GM21576 (cell line): Measurements from ENCODE around the gene PRDM11.

Experiments used
- ATAC-seq: cut with Tn5 transposase; IDR thresholded peaks from one replicate; pipeline ENCODE4 v1.9.1; 2021; ENCODE audit warnings: mild to moderate bottlenecking, moderate library complexity; ENCODE audit not compliant: unreplicated experiment

The PRDM11 gene

GRCh38 chr11:45156741-45157140 lies 10.3 kb downstream of the PRDM11 start:
- ATAC-seq = no peak

DNA sequence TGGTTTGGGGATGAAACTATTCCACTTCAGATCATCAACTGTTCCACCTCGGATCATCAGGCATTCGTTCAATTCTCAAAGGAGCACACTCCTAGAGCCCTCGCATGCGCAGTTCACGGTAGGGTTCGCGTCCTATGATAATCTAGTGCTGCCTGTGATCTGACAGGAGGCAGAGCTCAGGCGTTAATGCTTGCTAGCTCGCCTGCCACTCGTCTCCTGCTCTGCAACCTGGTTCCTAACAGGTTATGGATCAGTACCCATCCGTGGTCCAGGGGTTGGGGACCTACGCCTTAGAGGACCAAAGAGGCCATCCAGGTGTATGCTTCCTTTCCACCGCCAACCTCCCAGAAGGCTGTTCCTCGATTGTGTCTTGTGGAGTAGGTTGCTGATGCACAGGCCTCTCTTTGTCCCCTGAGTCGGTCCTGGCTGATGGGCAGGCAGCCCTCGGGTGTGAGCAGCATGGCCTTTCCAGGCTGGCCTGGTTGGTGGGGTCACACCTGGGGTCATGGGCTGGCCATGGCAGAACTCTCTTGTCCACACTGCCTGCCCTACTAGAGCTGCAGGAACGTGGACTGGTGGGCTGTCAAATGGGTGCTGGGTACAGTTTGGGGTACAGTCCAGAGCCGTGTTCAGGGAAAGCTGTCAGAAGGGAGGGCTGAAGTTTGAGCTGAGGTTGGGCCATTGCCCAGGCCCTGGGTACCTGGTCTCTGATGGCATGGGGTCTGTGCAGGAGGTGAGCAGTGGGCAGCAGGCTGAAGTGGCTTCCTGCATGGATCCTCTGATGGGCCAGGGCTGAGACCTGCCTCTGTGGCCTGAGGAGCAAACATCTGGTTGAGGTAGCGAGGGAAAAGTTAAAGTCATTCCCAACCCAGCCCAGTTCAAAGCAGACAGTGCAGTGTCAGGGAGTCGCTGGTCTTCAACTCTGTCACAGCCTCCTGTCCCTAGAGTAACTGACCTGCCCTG lies 11.1 kb downstream of the PRDM11 start:
- ATAC-seq = no peak

GRCh38 chr11:45158210-45158731 lies 11.8 kb downstream of the PRDM11 start:
- no peak for ATAC-seq

GRCh38 chr11:45158891-45159605 lies 12.6 kb downstream of the PRDM11 start:
- no peak for ATAC-seq

DNA sequence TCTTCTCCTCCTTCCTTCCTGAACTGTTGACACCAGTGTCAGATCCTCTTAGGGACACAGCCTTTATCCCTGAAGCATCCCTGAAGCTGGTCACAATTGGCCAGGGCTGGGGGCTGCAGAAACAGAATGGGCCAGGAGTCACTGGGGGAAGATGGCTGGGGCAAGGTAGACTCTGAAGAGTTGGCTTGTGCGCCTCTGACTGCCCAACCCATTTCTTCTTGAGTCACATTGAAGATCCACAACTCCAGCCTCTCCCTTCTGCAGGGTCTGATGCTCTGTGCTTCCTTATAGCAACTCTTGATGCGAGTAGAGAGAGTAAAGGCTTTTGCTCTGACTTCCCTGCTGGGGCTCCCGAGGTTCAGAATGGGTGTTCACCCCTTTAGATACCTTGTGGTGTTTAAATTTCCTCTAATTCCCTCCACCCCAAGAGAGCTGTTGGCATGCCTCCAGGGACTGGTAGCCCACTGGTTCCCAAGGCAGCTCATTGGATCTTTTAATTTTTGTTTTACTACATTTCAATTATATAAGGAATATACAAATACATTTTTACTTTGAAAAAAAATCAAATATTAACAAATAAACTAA lies 13.4 kb downstream of the PRDM11 start:
- no peak for ATAC-seq

DNA sequence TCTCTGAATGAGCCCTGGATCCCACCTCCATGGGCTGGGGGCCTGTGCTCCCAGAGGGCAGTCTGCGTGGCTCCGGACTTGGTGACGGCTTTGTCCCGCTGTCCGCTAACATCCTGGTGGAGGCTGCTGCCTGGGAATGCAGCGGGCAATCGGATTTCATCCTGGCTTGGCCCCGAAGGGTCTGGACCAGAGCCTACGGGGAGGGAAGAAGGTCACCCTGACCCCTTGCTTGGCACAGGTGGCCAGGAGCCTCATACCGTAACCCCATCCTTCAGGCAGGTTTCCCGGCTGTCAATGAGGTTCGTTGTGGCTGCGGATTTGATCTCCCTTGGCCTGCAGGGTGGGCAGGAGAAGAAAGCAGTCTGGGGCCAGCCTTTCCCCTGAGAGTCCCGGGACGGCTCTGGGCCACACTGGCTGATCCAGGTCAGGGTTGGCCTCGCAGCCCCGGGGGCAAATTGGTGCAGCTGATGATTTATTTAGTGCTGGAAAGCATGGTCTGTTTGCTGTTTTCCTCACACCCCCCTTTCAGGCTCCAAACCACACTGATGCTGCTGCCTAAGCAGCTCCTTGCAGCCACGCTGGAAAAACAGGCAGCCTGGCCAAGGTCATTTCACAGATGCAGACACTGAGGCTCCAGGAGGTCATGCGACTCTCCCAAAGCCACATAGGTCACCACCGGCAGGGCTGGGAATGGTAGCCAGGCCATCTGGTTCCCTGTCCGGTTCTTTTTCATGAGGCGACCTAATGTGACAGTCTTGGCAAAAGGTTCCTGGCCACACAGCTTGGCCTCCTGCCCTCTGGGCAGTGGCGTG lies 15.0 kb downstream of the PRDM11 start:
- ATAC-seq = no peak

DNA sequence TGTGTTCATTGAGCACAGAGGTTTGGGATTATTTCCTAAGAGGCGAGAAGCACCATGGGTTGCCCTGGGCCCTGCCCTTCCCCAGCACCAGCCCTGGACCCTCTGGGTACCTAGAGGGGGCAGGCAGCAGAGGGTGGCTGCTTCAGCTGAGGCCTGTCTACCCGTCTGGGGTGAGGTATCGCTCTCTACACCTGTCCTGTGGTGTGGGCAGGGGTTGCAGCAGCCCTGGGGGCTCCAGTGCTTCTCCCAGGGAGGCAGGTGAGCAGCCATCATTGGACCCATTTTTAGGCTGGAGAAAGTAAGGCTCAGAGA lies 15.6 kb downstream of the PRDM11 start:
- ATAC-seq = no peak

GRCh38 chr11:45162916-45163879 lies 16.8 kb downstream of the PRDM11 start:
- no peak for ATAC-seq

GRCh38 chr11:45163956-45164575 lies 17.6 kb downstream of the PRDM11 start:
- no peak for ATAC-seq

- ATAC-seq = no peak
Observed at GRCh38 chr11:45165386-45165785, 18.9 kb downstream of the PRDM11 start.

- no peak for ATAC-seq
Observed at GRCh38 chr11:45165806-45166603, 19.6 kb downstream of the PRDM11 start.

DNA sequence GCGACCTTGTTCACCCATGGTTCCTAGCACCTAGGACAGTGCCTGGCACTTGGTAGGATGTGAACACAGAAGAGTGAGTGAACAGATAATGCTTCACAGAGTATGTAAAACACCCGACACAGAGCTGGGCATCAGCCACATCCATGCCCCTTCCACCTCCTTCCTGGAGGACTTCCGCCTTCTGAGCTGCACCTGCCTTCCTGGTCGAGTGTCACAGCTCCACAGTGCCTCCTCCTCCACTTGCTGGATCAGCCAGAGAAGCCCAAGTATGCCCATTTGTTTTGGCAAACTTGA lies 20.1 kb downstream of the PRDM11 start:
- no peak for ATAC-seq

- ATAC-seq = no peak
Observed at GRCh38 chr11:45167283-45167682, 20.8 kb downstream of the PRDM11 start.

- no peak for ATAC-seq
Observed at GRCh38 chr11:45168366-45169130, 22.1 kb downstream of the PRDM11 start.

DNA sequence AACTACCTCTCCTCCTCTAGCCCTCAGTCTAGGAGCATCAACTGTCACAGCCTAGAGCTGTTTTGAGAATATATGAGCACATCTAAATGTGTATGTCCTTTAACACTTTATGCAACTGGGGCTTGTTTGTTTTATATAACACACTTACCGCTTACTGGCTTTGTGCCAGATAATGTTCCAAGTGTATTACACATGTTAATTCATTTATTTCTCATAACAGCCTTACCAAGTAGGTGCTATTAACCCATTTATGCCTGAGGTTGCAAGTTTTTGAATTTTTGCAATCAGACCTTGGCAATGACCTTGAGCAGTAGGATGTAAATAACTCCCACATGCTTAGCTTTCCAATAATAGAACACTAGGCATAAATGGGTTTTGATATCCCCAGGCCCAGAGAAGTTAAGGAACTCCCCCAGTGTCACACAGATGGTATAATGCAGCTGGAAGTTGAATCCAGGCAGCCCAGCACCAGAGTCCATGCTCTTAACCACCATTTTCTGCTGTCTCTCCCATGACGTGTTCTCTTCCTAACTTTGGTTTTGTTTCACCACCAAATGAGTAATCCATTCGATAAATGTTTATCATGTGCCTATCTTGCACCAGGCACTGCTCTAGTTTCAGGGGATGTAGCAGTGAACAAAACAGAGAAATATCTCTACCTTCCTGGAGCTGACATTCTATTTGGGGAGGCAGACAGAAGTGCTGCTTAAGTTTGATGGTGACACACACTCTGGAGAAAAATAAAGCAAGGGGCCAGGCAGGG lies 23.1 kb downstream of the PRDM11 start:
- ATAC-seq = no peak

DNA sequence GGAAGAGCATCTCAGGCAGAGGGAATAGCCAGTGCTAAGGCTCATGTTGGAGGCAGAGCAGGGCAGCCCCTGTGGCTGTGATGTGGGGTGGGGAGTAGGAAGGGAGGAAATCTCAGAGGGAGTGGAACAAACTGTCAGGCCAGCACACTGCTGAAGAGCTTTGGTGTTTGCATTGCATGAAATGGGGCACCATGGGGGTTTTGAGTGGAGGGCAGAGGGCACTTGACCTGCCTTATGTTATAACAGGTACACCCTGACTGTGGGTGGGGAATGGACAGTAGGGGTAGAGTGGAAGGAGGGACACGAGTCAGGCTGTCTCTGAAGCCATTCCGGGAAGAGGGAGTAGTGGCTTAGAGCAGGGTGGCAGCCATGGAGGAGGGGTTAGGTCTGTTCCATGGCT lies 24.0 kb downstream of the PRDM11 start:
- ATAC-seq = no peak

GRCh38 chr11:45171550-45171949 lies 25.1 kb downstream of the PRDM11 start:
- no peak for ATAC-seq
